OCI-LY3 (cell line): ENCODE data around the gene DUSP16.

Experiments
- CTCF ChIP-seq: fragments of 200-600, 300-600 bp; sonication (generic); IDR thresholded peaks from 2 replicates; pipeline ENCODE4 v1.5.1; 2014; ENCODE audit warnings: antibody characterized with exemption, low read length, low read depth
- EZH2phosphoT487 ChIP-seq: fragments of 200-600 bp; shearing (Covaris generic); IDR thresholded peaks from 2 replicates; pipeline ENCODE4 v1.6.1; 2018; ENCODE audit warnings: antibody characterized with exemption, mixed run types, low read depth

- TF ChIP-seq CTCF, result no peak
- no peak for TF ChIP-seq EZH2phosphoT487
These were observed 75.2 kb downstream of the DUSP16 start for GRCh38 chr12:12487490-12487889.
